SKM-1 (cell line): Measurements from ENCODE around the gene IRF5.

Source experiments
- DNase-seq: peaks from one replicate; lab custom pipeline; 2025; ENCODE audit not compliant: unreplicated experiment; lab: John Stamatoyannopoulos, UW

IRF5 gene

DNA sequence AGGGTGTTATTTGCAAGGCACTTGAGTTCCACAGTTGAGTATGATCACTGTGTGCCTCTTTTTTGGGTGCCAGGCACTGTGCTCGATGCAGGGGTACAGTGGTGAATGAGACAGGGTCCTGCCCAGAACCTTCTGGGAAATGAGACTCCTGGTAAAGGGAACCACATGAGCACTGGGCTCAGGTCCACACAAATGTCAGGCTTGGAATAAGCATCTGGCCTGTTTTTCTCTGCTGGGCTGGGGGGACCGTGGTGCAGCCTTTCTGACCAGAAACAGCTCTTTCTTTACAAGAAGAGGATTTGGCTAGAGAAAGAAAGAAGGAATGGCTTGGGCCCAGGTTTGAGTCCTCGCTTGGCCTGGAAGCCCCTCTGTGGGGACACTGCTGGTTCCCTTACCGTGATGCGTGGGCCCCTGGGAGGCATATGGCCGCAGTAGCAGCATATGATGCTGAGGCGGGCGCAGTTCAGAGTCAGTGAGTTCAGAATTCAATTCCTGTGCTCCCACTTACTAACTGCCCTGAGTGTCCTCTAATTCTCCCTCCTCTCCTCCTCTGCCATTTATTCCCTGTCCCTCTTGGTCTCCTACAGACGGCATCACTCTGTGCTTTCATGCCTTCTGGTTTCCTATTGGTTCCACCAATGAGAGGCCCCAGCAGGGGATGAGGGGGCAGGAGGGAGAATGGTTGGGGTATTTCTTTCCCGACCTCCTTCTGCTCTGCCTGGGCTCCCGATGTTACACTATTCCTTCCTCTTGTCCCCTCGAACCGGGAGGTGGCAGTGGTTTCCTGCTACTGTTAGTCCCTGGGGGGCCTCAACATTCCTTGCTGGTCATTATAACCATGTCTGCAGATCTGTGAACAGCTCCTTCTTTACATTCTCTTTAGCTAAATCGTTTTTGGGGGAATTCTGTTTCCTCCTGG lies 17.6 kb upstream of the IRF5 start:
- no peak for DNase-seq

DNA sequence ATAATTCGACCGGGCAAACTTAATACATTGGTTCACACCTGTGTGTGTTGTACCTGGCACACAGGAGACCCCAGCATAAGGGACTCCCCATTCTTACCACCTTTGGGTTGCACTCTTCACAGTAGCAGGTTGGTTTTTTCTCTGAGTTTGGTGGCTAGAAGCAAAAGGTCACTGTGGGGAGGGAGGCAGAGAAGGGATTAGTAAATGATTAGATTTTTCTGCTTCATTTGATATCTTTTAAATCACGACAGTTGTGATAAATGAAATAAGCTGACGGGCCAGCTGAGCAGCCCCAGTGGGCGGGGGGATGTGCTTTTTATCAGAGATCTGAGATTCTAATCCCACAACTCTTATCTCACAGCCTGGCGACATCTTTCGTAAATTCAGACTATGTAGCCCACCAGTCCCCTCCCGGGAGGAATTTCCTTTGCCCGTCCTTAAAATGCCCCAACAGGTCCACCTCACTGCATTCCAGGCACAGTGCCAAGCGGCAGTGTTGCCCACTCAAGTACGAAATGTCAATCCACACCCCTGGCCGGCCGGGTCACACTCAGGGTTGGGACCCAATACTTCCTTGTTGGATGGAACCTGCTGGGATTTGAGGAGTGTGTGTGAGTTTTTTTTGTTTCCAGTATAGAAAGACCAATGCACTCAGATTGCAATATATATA lies 16.7 kb upstream of the IRF5 start:
- DNase-seq = no peak

DNA sequence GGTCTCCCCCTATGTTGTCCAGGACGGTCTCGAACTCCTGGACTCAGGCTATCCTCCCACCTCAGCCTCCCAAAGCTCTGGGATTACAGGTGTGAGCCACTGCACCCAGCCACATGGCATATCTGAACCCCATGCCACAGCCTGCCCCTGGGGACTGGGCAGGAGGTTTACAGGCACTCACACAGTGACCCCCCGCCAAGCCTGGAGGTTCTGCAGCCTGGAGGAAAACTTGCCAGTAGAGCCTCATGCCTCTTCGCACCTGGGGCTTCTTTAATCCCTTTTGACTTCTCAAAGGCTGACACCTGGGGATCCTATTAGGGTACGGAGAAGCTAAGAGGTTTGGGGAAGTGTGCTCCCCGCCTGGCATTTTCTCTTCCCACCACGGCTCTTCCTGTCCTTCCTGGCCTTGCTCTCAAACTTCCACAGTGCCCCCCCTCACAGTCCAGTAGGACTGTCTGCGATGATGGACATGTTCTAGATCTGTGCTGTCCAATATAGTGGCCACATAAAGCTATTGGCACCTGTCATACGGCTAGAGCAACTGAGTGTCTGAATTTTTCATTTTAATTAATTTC lies 15.8 kb upstream of the IRF5 start:
- DNase-seq = no peak

DNA sequence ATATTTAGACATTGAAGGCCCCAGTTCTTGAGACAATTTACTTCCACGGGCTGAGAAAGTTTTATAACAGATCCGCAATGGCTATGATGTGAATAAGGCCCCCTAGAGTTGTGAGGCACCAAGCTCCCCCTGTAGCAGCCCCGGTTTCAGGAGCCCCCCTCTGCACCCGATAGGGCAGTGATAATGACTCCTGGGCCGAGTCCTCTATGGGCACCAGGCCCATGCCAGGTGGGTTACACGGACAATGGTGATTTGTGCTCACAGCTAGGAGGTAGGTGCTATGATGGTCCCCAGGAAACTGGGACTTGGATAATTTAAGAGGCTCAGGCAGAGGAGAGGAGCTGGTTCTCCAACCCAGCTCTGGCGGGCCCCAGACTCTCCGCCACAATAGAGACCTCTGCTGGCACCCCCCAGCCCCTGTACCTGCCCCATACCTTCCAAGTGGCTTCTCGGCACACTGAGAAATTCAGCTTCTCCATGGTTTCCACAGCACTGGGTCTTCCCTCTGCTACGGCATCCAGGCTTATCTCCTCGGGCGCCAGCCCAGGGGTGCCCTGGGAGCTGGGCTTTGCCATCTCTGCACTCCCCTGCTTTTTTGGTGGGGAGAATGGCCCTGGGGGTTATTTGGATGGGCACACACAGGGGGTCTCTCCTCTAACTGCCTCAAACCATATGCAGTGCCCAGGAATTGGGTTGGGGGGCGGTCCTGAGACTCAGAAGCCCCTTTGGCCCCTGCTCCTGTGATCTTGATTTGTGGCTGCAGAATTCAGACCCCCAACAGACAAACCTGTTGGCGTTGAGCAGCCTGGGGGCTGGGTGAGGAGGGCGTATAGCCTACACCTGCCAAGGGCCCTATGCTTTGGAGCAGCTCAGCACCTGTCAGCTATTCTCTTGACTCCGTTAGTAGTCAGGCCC lies 15.0 kb upstream of the IRF5 start:
- no peak for DNase-seq

DNA sequence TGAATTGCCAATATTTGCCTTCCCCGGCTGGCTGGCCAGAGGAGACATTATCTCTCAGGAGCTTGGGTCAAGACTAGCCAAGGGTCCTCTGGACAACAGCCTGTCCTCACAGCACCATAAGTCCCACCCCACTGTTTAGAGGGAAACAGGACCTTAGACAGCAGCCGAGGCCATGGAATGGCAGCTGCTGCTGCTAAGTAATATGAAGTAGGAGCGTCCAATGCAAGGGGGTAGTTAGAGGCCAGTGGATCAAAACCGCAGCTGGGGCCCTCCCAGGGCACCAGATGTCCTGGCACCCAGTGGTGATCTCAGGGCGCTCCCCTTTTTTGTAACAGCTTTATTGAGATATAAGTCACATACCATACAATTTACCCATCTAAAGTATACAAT lies 14.3 kb upstream of the IRF5 start:
- DNase-seq = no peak

DNA sequence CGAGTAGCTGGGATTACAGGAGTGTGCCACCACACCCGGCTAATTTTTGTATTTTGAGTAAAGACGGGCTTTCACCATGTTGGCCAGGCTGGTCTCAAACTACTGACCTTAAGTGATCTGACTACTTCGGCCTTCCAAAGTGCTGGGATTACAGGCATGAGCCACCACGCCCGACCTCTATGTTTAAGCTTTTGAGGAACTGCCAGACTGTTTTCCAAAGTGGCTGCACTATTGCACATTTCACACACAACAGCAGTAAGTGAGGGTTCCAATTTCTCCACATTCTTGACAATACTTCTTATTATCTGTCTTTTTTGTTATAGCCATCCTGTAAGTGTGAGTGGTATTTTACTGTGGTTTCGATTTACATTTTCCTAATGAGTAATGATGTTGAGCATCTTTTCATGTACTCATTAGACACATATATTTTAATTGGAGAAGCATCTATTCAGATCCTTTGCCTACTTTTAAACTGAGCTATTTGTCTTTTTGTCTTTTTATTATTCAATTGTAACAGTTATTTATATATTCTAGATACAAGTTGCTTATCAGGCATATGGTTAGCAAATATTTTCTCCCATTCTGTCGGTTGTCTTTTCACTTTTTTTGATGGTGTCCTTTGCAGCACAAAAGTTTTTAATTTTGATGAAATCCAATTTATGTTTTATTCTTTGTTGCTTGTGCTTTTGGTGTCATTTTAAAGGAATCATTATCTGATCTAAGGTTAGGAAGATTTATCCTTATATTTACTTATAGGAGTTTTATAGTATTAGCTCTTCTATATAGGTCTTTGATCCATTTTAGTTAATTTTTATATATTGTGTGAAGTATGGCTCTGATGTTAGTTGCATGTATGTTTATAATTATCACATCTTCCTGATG lies 12.8 kb upstream of the IRF5 start:
- DNase-seq = no peak

DNA sequence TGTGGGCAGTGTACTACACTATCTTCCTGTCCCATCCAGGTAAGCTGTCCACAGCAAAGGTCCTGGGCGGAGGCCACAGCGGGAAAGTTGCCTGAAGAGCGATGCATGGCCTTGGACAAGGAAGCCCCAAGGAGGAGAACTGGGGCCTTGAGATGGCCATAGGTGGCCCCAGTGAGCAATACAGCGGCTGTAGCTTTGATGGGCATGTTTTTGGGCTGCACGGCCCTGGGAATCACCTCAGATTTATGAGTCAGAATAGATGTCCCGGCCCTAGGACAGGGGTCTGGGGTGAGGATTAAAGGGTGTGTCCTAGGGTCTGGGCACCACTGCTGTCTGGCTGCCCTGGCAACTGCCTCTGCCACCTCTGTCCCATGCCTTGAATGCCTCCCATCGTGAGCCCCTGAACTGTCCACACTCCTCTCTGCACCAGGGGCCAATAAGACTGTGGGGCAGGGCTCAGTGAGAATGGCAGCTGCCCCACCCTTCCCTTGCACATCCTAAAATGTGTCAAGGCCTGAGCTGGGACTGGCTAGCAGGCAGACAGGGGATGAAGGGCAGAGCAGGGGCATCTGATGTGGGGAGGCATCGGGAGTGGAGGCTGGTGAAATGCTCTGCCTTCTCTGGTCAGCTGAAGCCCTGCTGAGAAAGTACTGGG lies 9.4 kb upstream of the IRF5 start:
- no peak for DNase-seq

DNA sequence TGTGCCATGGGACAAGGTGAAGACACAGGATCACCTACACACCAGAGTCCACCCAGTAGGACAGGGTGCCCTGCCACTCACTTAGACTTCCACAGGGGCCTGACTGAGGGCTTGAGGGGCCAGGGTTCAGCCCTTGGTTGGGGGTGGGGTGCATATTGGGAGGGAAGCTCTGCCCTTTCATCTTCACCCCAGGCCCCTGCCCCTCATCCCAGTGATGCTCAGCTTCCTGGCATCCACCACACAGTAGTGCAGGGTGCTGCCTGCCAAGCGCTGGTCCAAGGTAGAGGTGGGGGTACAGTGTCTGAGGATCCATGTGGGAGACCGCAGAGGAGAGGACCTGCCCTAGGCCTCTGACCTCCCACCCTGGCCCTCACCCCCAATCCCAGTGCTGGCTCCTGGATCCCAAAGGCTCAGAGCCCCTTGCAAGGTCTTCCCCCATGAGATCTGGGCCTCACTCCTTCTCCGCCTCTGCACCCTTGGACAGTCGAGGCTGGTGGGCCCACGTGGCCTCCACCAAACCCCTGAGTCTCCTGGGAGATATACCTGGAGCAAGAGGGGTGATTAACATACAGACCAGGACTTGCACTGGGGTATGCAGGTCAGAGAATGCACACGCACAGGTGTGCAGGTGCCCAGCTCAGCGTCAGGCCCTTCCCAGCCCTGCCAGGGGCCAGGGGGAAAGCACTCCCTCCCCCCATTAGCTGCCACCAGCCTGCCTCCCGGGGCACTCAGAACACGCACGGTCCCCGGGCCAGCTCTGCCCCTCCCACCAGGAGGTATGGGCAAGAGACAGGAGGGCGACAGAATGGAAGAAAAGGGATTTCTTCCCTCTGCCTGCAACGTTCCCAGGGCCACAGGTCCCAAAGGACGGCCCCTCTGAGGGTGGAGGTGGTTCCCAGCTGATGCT lies 8.6 kb upstream of the IRF5 start:
- DNase-seq = no peak

DNA sequence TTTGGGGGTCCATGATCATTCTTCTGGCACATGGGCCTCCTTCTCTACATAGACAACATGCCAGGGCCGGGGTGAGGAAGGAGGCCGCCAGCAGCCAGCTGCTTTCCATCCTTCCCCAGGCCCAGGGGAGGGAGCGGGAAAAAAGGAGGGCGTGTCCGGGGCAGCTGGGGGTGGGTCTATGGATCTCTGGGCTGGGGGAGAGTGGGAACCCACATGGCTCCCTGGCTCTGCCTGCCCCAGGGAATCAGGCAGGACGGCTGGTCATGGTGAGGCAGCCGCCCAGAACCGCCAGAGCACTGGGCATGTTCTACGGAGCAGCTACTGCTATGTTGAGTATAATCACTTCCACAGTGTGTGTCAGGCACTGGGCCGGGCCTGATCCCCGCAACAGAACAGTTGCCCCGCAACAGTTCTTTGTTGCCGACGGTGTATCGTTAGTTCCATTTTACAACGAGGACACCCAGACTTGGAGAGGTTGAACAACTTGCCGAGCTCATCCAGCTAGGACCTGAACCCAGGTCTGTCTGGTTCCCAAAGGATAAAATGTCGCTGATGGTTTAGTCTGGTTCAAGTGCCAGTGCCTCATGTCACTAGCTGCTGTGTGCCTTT lies 6.4 kb upstream of the IRF5 start:
- no peak for DNase-seq

DNA sequence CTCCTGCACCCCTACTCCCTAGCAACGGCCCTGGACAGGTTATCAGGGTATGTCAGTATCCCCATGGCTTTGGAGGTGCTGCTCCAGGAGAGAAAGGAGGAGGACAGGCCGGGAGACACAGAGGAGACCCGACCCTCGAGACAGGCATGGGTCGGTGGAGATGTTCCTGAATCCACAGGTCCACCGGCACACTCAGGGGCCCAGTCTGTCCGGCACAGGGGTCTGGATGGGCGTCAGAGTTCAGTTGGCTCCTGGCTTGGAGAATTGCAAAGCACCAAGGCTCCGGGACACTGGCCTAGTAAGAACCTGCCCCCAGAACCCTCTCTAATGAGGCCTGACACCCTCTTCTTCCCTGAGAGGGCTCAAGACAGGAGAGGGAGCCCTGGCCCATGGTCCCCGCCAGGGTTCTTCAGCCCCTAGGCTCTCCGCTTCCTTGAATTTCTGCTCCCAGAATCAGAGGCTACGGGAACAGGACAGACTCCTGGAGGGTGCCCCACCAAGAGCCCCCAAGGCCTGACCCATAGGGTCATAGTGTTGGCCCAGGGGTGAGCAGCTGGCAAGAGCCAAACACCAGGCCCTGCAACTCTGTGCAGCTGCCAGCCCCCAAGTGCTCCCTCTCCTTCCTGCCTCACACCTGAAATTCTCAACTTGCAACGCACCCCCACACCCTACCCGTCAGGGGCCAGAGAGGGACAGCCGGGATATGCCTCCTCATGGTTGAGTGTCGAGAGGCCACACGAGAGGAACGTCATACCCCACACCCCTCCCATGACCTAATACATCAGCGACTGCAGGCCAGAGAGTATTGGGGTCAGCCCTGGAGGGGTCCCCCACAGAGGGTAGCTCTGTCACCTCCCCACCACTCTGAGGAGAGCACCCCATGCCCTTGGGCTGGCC lies 5.5 kb upstream of the IRF5 start:
- DNase-seq = no peak

DNA sequence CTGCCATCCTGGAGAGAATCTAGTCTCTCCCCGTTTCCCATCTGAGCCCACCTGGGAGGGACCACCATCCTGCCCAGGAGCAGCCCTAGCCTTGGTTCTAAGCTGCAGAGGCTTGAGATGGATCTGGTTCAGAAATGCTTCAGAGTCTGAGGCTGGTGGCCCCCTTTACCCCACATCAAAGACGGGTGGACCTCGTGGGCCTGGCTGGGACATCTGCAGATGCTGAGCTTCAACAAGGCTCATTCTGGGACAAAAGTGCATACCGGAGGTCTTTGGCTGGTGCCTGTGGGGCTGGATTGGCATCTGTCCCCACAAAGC lies 4.9 kb upstream of the IRF5 start:
- no peak for DNase-seq

DNA sequence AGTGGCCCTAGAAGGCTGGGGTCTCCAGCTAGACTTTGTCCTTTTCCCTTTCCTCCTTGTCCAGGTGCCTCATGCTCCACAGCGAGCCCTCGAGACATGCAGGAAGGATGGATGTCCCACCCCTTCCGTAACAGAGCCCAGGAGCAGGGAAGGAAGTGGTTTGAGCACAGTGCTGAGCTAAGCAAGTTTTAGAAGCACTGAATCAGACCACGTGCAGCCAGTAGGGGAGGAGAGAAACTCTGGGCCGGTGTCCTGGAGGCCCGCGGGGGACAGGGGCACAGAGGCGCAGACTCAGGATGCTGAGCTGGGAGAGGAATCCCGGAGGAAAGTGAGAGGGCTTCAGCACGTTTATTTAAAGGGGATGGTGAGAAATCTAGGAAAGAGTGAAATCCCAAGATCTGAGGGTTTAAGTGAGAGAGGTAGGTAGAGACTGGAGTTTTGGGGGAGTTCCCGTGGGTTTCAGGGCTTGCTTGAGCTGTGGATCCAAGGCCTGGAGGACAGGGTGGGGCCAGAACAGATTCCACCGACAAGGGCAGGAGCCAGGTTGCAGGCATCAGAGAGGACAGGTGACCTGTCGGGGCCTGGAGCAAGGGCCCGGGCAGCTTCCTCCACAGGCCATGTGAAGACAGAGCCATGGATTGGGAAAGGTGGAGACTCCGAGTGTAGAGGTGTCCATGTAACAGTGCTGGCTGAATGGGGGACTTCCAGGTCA lies 4.4 kb upstream of the IRF5 start:
- DNase-seq = no peak

DNA sequence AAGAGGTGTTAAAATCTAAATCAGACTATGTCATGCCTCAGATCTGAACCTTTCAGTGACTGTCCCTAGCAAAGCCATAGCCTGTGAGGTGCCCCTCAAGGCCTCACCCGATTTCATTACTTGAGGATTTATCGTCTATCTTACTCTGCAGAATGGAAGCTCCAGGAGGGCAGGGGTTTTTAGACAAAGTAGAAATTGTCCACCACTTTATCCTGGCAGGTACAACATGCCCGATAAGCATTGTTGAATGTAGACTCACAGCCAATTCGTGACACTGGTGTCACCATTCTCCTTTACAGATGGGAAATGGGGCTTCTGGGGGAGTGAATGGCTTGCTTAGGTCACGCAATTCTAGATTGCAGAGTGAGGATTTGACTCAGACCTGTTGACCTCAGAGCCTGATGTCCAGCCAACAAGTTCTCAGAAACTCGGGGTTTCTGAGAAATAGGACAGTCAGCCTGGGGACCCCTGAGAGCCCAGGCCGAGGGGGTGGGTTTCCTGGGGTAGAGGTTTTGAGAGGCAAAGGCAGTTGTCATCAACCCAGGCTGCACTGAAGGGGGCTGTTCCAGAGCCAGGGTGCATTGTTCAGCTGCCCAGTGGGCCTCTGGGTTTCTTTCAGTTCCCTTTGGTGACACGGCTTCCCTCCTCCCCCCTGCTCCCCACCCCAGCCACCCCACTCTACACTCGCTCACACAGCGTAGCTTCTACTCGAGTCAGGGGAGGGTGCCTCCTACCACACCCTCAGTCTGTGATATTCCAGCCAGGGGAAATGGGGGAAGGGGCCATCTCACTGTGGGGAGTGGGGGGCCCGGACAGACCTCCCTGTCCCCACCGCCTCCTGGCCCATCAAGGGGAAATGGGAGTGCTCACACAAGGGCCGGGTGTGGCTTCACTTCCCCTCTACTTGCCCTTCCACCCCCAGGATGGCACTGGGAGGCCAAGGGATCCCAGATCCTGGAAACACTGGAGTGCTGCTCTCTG lies 3.1 kb upstream of the IRF5 start:
- no peak for DNase-seq

DNA sequence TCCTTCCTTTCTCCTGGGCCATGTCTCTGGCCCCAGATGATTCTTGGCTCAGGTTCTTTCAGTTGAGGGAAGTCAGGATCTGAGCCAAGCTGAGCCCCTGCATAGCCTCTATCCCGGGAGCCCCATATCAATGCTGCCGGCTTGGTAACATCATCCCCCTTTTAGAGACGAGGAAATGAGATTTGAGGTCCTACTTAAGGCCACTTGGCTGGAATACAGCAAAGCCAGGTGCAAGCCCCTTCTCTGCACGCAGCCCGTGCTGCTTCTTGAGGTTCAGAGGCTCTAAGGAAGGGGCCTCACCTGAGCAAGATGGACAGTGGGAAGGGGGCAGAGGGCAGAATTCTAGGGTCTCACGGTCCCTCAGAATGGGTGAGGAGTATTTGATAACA lies 2.4 kb upstream of the IRF5 start:
- no peak for DNase-seq

DNA sequence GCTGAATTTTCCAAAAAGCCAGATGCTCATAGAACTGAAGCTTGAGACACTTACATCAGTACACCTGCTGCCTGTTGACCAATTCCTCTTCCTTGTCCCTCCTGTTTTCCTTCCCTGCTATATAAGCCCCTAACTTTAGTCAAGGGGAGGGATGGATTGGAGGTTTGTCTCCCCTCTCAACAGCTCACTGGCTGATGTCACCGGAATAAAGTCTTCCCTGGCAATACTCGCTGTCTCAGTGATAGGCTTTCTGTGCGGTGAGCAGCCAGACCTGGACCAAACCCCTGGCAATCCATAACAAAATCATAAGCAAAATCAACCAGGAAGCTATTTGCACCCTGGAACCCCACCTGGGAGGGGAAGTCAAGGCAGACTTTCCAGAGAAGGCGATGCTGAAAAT lies 929 bp upstream of the IRF5 start:
- no peak for DNase-seq

DNA sequence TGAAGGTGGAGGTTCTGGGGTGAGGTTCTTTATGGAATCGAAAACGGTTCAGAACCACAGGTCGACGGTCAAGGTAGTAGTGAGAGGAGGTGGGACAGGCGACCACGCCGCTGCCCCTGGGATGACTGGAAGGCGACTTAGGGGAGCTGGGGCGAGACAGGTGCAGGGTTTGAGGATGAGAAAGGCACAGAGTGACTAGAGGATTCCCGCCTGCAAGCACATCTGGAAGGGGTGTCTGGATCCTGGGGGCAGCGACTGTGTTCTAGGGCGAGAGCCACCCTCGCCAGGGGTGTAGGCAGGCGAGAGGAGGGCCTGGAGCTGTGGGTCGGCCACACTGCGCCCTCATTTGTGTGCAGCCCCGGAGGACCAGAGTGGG lies 468 bp upstream of the IRF5 start:
- no peak for DNase-seq
